H1 (cell line): ENCODE measurements around the gene PDZRN4. TPM values are rescaled to one million over a fixed set of nuclear protein-coding genes. Genes with fewer than 3 reads are reported as not detected.

Experiments
- SP4 ChIP-seq: IDR thresholded peaks from 2 replicates; pipeline ENCODE4 v1.6.1; 2012; ENCODE audit warnings: low read length, inconsistent platforms
- polyA plus RNA-seq, 7 experiments: library from polyadenylated mRNA; depleted of rRNA in 3 of 7; stranded (reverse) in 5 of 7; unstranded in 2 of 7; fragments of >200 nt in 5 of 7; fragments of 200-250 nt in 2 of 7; gene quantifications; 1 replicate in 5 of 7; 2 replicates in 1 of 7; 4 replicates in 1 of 7; pipeline versions ENCODE4 v1.2.1 to v1.2.3, GENCODE V29; 2011 to 2013; ENCODE audit warnings: missing spikeins in 2 of 7, mixed read lengths in 2 of 7
- total RNA-seq: library from RNA; stranded (reverse); fragmentation: NEBNext Ultra II Directional; extraction: Animal tissue kit (Norgen Biotek cat#: 25700); gene quantifications from 2 replicates; pipeline ENCODE4 v1.2.1, GENCODE V29; 2021
- TF ChIP-seq, protein P1 (sequence below): IDR thresholded peaks from 2 replicates; pipeline ENCODE4 v1.6.1; 2011; ENCODE audit warnings: low read depth, mild to moderate bottlenecking, low read length; ENCODE audit not compliant: insufficient read depth
- TF ChIP-seq, protein P2 (sequence below): IDR thresholded peaks from 2 replicates; pipeline ENCODE4 v1.6.1; 2012; ENCODE audit warnings: inconsistent platforms

The PDZRN4 gene
- total and polyA plus RNA-seq, 2 of the 8 experiments (the other 6 are each of a cell fraction or from before 2014, with no cell fraction given) = not detected

DNA sequence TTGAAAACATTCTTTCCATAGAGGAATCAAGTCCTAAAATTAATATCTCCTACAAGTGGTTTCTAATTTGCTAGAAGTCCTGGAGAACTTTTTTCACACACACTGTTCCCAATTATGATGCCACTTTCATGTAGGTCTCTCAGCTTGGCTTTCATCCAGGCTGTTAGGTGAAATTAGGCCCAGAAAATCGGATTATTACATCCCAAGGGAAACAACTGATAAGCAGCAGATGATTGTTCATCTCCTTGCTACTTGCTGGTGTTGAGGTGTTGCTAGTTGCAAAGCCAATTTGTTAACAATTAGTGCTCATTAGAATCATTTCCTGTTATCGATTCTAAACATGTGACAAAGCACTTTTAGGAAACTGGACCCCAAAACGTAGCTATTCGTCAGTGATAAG lies 248.0 kb downstream of the PDZRN4 start (continued):
- TF ChIP-seq, protein P1, sequence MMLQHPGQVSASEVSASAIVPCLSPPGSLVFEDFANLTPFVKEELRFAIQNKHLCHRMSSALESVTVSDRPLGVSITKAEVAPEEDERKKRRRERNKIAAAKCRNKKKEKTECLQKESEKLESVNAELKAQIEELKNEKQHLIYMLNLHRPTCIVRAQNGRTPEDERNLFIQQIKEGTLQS = no peak
- no peak for TF ChIP-seq SP4
- TF ChIP-seq, protein P2, sequence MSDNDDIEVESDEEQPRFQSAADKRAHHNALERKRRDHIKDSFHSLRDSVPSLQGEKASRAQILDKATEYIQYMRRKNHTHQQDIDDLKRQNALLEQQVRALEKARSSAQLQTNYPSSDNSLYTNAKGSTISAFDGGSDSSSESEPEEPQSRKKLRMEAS = no peak
